ENCODE results near the gene MRPL53. TPM values are rescaled to one million over a fixed set of nuclear protein-coding genes. Genes with fewer than 3 reads are reported as not detected.

The MRPL53 gene
- 81.3 TPM for total RNA-seq
- long read RNA-seq, transcript MRPL53-201 (3 exons, 1,162 nt), result major isoform, 39 of 41 reads
- long read RNA-seq, partial matches to known transcripts, result 1 of 41 reads
- long read RNA-seq, other reads (novel, unspliced or antisense), result 0 of 41 reads

- DNase-seq, result peak; percentile 95
- intact Hi-C loops (cut with DNase I), result no loop called here
- no peaks in the 10 kb centered on the region for H3K9me3 ChIP-seq
- peak within 1 kb of the TSS; percentile 81 for H3K4me3 ChIP-seq
- peaks cover 27% of the 10 kb centered on the region for H3K4me1 ChIP-seq
- TF ChIP-seq CTCF (IDR thresholded peaks at IDR 0.05), result no peak
- H3K36me3 ChIP-seq, result peaks cover 24% of the 10 kb centered on the region
- H3K27ac ChIP-seq, result peak within 1 kb of the TSS; percentile 88
- ATAC-seq, result peak; percentile 96 to 98
- H3K27me3 ChIP-seq (ENCODE audit: low read depth), result no peaks in the 10 kb centered on the region
Observed at GRCh38 chr2:74472086-74472944, at the start of gene MRPL53. MRPL53 (minus strand) TSS chr2:74472680; CDS start chr2:74472660, 20 bp downstream.

- intact Hi-C loops (cut with DNase I), result no loop called here
- Histone ChIP-seq H3K9me3 (no peaks in the 10 kb centered on the region), H3K4me3 (peak overlapping the region; percentile 47), H3K27ac (no peak overlapping the region), H3K36me3 (no peaks in the 10 kb centered on the region), H3K27me3 (ENCODE audit: low read depth) (peaks cover 94% of the 10 kb centered on the region), H3K4me1 (peaks cover 31% of the 10 kb centered on the region)
- no peak for TF ChIP-seq CTCF (IDR thresholded peaks at IDR 0.05)
- no peak for ATAC-seq
- no peak for DNase-seq
Observed at GRCh38 chr2:74516650-74517049, 44.2 kb upstream of the MRPL53 start.

- H3K4me1 ChIP-seq, result peaks cover 31% of the 10 kb centered on the region
- no peak overlapping the region for H3K27ac ChIP-seq
- no peaks in the 10 kb centered on the region for H3K9me3 ChIP-seq
- DNase-seq, result peak; percentile 74
- intact Hi-C loops (cut with DNase I), result no loop called here
- peak; percentile 79 to 87 for ATAC-seq
- H3K27me3 ChIP-seq (ENCODE audit: low read depth), result peaks cover 97% of the 10 kb centered on the region
- peak overlapping the region; percentile 47 for H3K4me3 ChIP-seq
- no peak for TF ChIP-seq CTCF (IDR thresholded peaks at IDR 0.05)
- H3K36me3 ChIP-seq, result no peaks in the 10 kb centered on the region
Observed at GRCh38 chr2:74515981-74516633, 43.6 kb upstream of the MRPL53 start.

- Histone ChIP-seq H3K27ac (no peak overlapping the region), H3K4me3 (peak overlapping the region; percentile 47), H3K27me3 (ENCODE audit: low read depth) (peaks cover 98% of the 10 kb centered on the region), H3K4me1 (peaks cover 31% of the 10 kb centered on the region), H3K36me3 (no peaks in the 10 kb centered on the region), H3K9me3 (no peaks in the 10 kb centered on the region)
- intact Hi-C loops (cut with DNase I), result no loop called here
- DNase-seq (no peak), ATAC-seq (peak; percentile 49 to 56)
- no peak for TF ChIP-seq CTCF (IDR thresholded peaks at IDR 0.05)
Observed at GRCh38 chr2:74515271-74515980, 42.9 kb upstream of the MRPL53 start.
